ENCODE results near the gene SUMO1.

DNA sequence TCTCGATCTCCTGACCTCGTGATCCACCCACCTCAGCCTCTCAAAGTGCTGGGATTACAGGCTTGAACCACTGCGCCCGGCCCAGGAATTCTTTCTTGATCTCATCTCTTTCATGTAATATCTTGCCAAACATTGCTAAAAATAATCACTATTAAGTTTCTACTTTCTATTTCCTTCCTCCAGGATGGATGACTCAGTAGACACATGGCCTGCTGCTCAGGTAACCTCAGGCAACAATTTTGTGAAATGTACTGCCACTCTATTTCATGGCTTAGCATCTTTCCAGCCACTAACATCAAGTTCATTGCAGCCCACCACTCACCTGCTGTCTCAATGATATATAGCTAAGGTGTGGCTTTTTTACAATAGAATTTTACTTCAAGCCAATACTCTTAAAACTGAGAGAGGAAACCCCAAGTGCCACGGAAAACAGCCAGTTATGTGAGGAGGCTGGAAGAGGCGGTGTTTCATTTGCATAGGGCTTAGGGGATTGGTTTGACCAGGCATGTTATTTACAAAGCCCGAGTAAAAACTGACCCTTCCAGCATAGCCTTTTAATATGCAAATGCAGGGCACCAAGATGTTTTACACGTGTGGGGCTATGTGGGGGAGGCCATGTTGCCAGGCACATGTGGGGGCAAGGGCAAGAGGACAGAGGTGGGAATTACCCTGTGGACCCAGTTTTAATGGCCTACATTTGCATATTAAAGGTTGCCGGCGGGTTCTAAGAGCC lies 11.3 kb upstream of the SUMO1 start:
- TF ChIP-seq, protein P1, sequence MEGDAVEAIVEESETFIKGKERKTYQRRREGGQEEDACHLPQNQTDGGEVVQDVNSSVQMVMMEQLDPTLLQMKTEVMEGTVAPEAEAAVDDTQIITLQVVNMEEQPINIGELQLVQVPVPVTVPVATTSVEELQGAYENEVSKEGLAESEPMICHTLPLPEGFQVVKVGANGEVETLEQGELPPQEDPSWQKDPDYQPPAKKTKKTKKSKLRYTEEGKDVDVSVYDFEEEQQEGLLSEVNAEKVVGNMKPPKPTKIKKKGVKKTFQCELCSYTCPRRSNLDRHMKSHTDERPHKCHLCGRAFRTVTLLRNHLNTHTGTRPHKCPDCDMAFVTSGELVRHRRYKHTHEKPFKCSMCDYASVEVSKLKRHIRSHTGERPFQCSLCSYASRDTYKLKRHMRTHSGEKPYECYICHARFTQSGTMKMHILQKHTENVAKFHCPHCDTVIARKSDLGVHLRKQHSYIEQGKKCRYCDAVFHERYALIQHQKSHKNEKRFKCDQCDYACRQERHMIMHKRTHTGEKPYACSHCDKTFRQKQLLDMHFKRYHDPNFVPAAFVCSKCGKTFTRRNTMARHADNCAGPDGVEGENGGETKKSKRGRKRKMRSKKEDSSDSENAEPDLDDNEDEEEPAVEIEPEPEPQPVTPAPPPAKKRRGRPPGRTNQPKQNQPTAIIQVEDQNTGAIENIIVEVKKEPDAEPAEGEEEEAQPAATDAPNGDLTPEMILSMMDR (IDR thresholded peaks at IDR 0.05 in 4 of 5, conservative IDR thresholded peaks at IDR 0.05 in 1 of 5): no peak
- no peak for TF ChIP-seq POLR2A (IDR thresholded peaks at IDR 0.05)

All from gastrocnemius medialis (tissue), 4 donors.